NCI-H1092 treated with DMSO at 0.1 percent for 48 hours (cell line): ENCODE results near the gene LYZL6.
"Not testable (repeated sequence)": the region's sequence is repeated elsewhere in the genome, so short reads cannot be mapped to it uniquely, and the experiment has no call there.

ENCODE experiments used
- DNase-seq: peaks from one replicate; lab custom pipeline; 2025; lab: John Stamatoyannopoulos, UW

LYZL6 gene

GRCh38 chr17:35906926-35907637 is 36.4 kb downstream of the LYZL6 start:
- DNase-seq, result no peak

GRCh38 chr17:35906191-35906925 is 37.2 kb downstream of the LYZL6 start:
- DNase-seq, result no peak

- no peak for DNase-seq
Measured at GRCh38 chr17:35903451-35903850, 40.1 kb downstream of the LYZL6 start.

- DNase-seq, result no peak
Measured at GRCh38 chr17:35901631-35902175, 41.8 kb downstream of the LYZL6 start.

- DNase-seq, result no peak
Measured at GRCh38 chr17:35900708-35901480, 42.6 kb downstream of the LYZL6 start.

- DNase-seq, result no peak
Measured at GRCh38 chr17:35900280-35900679, 43.2 kb downstream of the LYZL6 start.

GRCh38 chr17:35898283-35899070 is 45.0 kb downstream of the LYZL6 start:
- DNase-seq, result peak; percentile 71

- DNase-seq, result not testable (repeated sequence)
Measured at GRCh38 chr17:35897772-35898171, 45.7 kb downstream of the LYZL6 start.

- DNase-seq, result no peak
Measured at GRCh38 chr17:35895636-35896587, 47.6 kb downstream of the LYZL6 start.

GRCh38 chr17:35894206-35894605 is 49.3 kb downstream of the LYZL6 start:
- no peak for DNase-seq

- DNase-seq, result no peak
Measured at GRCh38 chr17:35893751-35894150, 49.8 kb downstream of the LYZL6 start.

- DNase-seq, result no peak
Measured at GRCh38 chr17:35892091-35893035, 51.1 kb downstream of the LYZL6 start.

GRCh38 chr17:35891269-35891668 is 52.2 kb downstream of the LYZL6 start:
- no peak for DNase-seq

GRCh38 chr17:35890774-35891155 is 52.7 kb downstream of the LYZL6 start:
- DNase-seq, result no peak

GRCh38 chr17:35889818-35890773 is 53.4 kb downstream of the LYZL6 start:
- DNase-seq, result peak; percentile 36

- DNase-seq, result no peak
Measured at GRCh38 chr17:35889241-35889640, 54.3 kb downstream of the LYZL6 start.
